GM12878 (cell line): ENCODE data around the gene TGFB2. TPM values are rescaled to one million over a fixed set of nuclear protein-coding genes. Genes with fewer than 3 reads are reported as not detected.

Experiments used
- ATAC-seq: fragments of 200-7000 bp; cut with Tn5 transposase; 3 replicates; pipeline ENCODE4 v1.9.1; 2020; ENCODE audit warnings: mild to moderate bottlenecking, moderate library complexity
- BruUV-seq: library from RNA; stranded (reverse); fragments of 400-500 nt; replicated peaks from 2 replicates; lab custom pipeline; 2021; lab: Mats Ljungman, UMichigan
- CTCF ChIA-PET: fragments of 300-600 bp; sonication (Branson Sonifier 250); formaldehyde crosslinking; extraction: SDS; loops from one replicate; lab custom pipeline; 2021; ENCODE audit warnings: inconsistent platforms; lab: Yijun Ruan, JAX
- POLR2A ChIA-PET: fragments of 350-600 bp; formaldehyde crosslinking; extraction: SDS; loops from one replicate; lab custom pipeline; 2021; ENCODE audit warnings: inconsistent platforms; lab: Charles Lee
- RAD21 ChIA-PET: fragments of 300-600 bp; sonication (Branson Sonifier 250); formaldehyde crosslinking; loops from one replicate; lab custom pipeline; 2023; ENCODE audit warnings: antibody characterized with exemption; ENCODE audit not compliant: unreplicated experiment; lab: Charles Lee
- SMC1A ChIA-PET: fragments of 300-600 bp; sonication (Branson Sonifier 250); formaldehyde crosslinking; loops from one replicate; lab custom pipeline; 2023; ENCODE audit not compliant: unreplicated experiment, uncharacterized antibody; lab: Charles Lee
- DNase-seq: peaks from one replicate; pipeline ENCODE4 v3.0.0-alpha.2; 2011; ENCODE audit warnings: low read depth, low spot score
- FAIRE-seq: peaks from 3 replicates; lab custom pipeline; 2011; peaks lifted over from hg19 to GRCh38; lab: Jason Lieb, UNC
- H2AFZ ChIP-seq: 2 replicates; pipeline ENCODE4 v1.6.0; 2011; ENCODE audit warnings: low read depth, low read length, control low read depth; ENCODE audit not compliant: control insufficient read depth
- H3K27ac ChIP-seq: 2 replicates; pipeline ENCODE4 v1.5.1; 2011; ENCODE audit warnings: control low read depth; ENCODE audit not compliant: control insufficient read depth, insufficient read depth
- H3K27me3 ChIP-seq, 2 experiments: replicated peaks in 1 of 2; 2 replicates each; pipeline versions ENCODE4 v1.6.0 to v1.6.1; 2011; ENCODE audit warnings: low read length in 1 of 2; ENCODE audit not compliant: control insufficient read depth in 2 of 2, insufficient read depth in 2 of 2
- H3K36me3 ChIP-seq, 2 experiments: 2 replicates each; pipeline ENCODE4 v1.5.1; 2011; ENCODE audit warnings: low read length in 1 of 2; ENCODE audit not compliant: control insufficient read depth in 2 of 2, insufficient read depth in 2 of 2
- H3K4me1 ChIP-seq: 2 replicates; pipeline ENCODE4 v1.6.1; 2011; ENCODE audit warnings: mild to moderate bottlenecking, low read length, moderate library complexity, mixed read lengths; ENCODE audit not compliant: control insufficient read depth, insufficient read depth
- H3K4me2 ChIP-seq: 2 replicates; pipeline ENCODE4 v1.6.0; 2011; ENCODE audit warnings: control low read depth; ENCODE audit not compliant: control insufficient read depth, insufficient read depth
- H3K4me3 ChIP-seq: fragments of 200-600 bp; sonication (generic); 2 replicates; pipeline ENCODE4 v1.5.1; 2016
- H3K79me2 ChIP-seq: 2 replicates; pipeline ENCODE4 v1.6.0; 2011; ENCODE audit warnings: low read length; ENCODE audit not compliant: control insufficient read depth, insufficient read depth
- H3K9ac ChIP-seq: 2 replicates; pipeline ENCODE4 v1.8.0; 2011; ENCODE audit warnings: low read length, control low read depth, mixed read lengths; ENCODE audit not compliant: control insufficient read depth, insufficient read depth
- H3K9me3 ChIP-seq: replicated peaks from 3 replicates; pipeline ENCODE4 v1.5.1; 2011; ENCODE audit warnings: mild to moderate bottlenecking, low read length; ENCODE audit not compliant: control insufficient read depth, insufficient read depth
- H4K20me1 ChIP-seq: 2 replicates; pipeline ENCODE4 v1.6.0; 2011; ENCODE audit not compliant: control insufficient read depth, insufficient read depth
- CBX3 ChIP-seq: fragments of 200-600 bp; sonication (generic); IDR thresholded peaks from 2 replicates; pipeline ENCODE4 v1.6.1; 2016; ENCODE audit warnings: low read depth, borderline replicate concordance
- FOXK2 ChIP-seq: fragments of 450-650 bp; IDR thresholded peaks from 2 replicates; pipeline ENCODE4 v1.6.1; 2017; ENCODE audit warnings: mild to moderate bottlenecking, moderate library complexity
- FOXM1 ChIP-seq: IDR thresholded peaks from 2 replicates; pipeline ENCODE4 v1.6.1; 2012; ENCODE audit warnings: low read depth, mild to moderate bottlenecking, inconsistent platforms, low read length, moderate library complexity
- PRDM15 ChIP-seq: fragments of 450-650 bp; formaldehyde crosslinking; IDR thresholded peaks from 2 replicates; pipeline ENCODE4 v1.4.0; 2020; ENCODE audit warnings: mild to moderate bottlenecking, moderate library complexity
- TAF1 ChIP-seq: IDR thresholded peaks from 2 replicates; pipeline ENCODE4 v1.6.1; 2011; ENCODE audit warnings: mild to moderate bottlenecking, low read depth, low read length, borderline replicate concordance
- TCF7 ChIP-seq: IDR thresholded peaks from 2 replicates; pipeline ENCODE4 v1.6.1; 2014; ENCODE audit warnings: antibody characterized with exemption, borderline replicate concordance
- WGBS: methylation state at CpG from one replicate; pipeline ENCODE4 v1.1.6; 2016; ENCODE audit warnings: low lambda C conversion rate; ENCODE audit not compliant: insufficient replicate concordance, insufficient coverage; ENCODE audit errors: missing lambda C conversion rate; 5-methylcytosine and 5-hydroxymethylcytosine counted together
- in situ Hi-C: fragments of 300-500 bp; cut with MboI; formaldehyde crosslinking; loops from 9 replicates; pipeline ENCODE4 v1.14.3; 2018; ENCODE audit warnings: mixed read lengths
- intact Hi-C: fragments of 100-400 bp; cut with micrococcal nuclease; formaldehyde crosslinking; loops from one replicate; pipeline ENCODE4 v1.14.2; 2022; ENCODE audit not compliant: unreplicated experiment
- polyA plus RNA-seq, 11 experiments: library from polyadenylated mRNA; depleted of rRNA in 4 of 11; unstranded in 6 of 11; stranded (reverse) in 5 of 11; fragments of >200 nt; fragmentation: Nextera tagmentation in 4 of 11; fragmentation: Illumina TruSeq in 1 of 11; extraction: Ambion mirVana in 4 of 11; extraction: Trizol in 1 of 11; gene quantifications; 1 replicate in 1 of 11; 2 replicates in 10 of 11; pipeline versions ENCODE4 v1.2.1 to v1.2.3, GENCODE V29; 2011 to 2016; ENCODE audit warnings: inconsistent platforms in 2 of 11, missing spikeins in 2 of 11, low read depth in 1 of 11
- total RNA-seq, 4 experiments: library from RNA; depleted of rRNA in 3 of 4; stranded (reverse); fragments of >200 nt in 3 of 4; fragmentation: Illumina TruSeq in 1 of 4; extraction: Trizol in 1 of 4; gene quantifications; 2 replicates each; pipeline versions ENCODE4 v1.2.1 to v1.2.3, GENCODE V29; 2013 to 2021

TGFB2 gene
- total and polyA plus RNA-seq, 10 of the 15 experiments (the other 5 are each of a cell fraction or from before 2014, with no cell fraction given): 0.03 to 0.11 (median 0.04) TPM; not detected in 6

GRCh38 chr1:218383681-218384080 lies 38.5 kb downstream of the TGFB2 start:
- no peaks in the 10 kb centered on the region for H3K4me1 ChIP-seq
- intact Hi-C loops: no loop called here
- no peaks in the 10 kb centered on the region for H3K79me2 ChIP-seq
- no peaks in the 10 kb centered on the region for H3K9me3 ChIP-seq
- RAD21 ChIA-PET: no interaction called here
- 43% methylated on average over 8 of the region's 8 CpGs for WGBS
- CTCF ChIA-PET: no interaction called here
- FAIRE-seq (no peak), ATAC-seq (no peak), DNase-seq (no peak)
- no peak overlapping the region for H3K4me2 ChIP-seq
- H2AFZ ChIP-seq: no peak overlapping the region
- BruUV-seq: no TSS peak
- no peak overlapping the region for H3K4me3 ChIP-seq
- H3K27me3 ChIP-seq: no peaks in the 10 kb centered on the region
- SMC1A ChIA-PET: no interaction called here
- POLR2A ChIA-PET: no interaction called here
- in situ Hi-C loops: no loop called here
- no peak for TF ChIP-seq FOXK2
- TF ChIP-seq TCF7: no peak
- no peak for TF ChIP-seq PRDM15 (CRISPR knock-in tag)
- TF ChIP-seq FOXM1: no peak
- no peak for TF ChIP-seq CBX3
- TF ChIP-seq TAF1: no peak
- H3K9ac ChIP-seq: no peak overlapping the region
- H4K20me1 ChIP-seq: no peaks in the 10 kb centered on the region
- H3K27ac ChIP-seq: no peak overlapping the region
- H3K36me3 ChIP-seq: no peaks in the 10 kb centered on the region
